ENCODE results near the gene MOCS2. TPM values are rescaled to one million over a fixed set of nuclear protein-coding genes. Genes with fewer than 3 reads are reported as not detected.

The MOCS2 gene
- total and polyA plus RNA-seq, 2 of the 8 experiments (the other 6 are each of a cell fraction or from before 2014, with no cell fraction given): 6.7 to 16.1 TPM

GRCh38 chr5:53084546-53085255 lies 24.9 kb downstream of the MOCS2 start:
- CTCF ChIA-PET (ENCODE audit: partially characterized antibody): no interaction called here

More at GRCh38 chr5:53084546-53085255, 24.9 kb downstream of the MOCS2 start:
- H3K79me1 ChIP-seq (ENCODE audit: low read depth, low read length): no peaks in the 10 kb centered on the region
- no peak overlapping the region for H3K4ac ChIP-seq (replicated peaks; ENCODE audit: insufficient read length, low read depth, low read length)
- H2AK5ac ChIP-seq (ENCODE audit: low read depth, low read length): no peak overlapping the region
- H3K56ac ChIP-seq (replicated peaks; ENCODE audit: insufficient read length, low read depth, low read length): no peak overlapping the region
- no peak overlapping the region for H2BK20ac ChIP-seq (ENCODE audit: low read length)
- H3K4me2 ChIP-seq (ENCODE audit: insufficient read depth in 1 of 2, low read depth in 2 of 2, low read length in 2 of 2): no peak overlapping the region
- 98% methylated on average over 4 of the region's 4 CpGs; no CpG with 5 or more reads in 1 of the 2 experiments for WGBS, 2 experiments (ENCODE audit: extremely low coverage in 1 of 2, insufficient coverage in 1 of 2, insufficient read length in 1 of 2, insufficient replicate concordance in 2 of 2, low coverage in 1 of 2, low lambda C conversion rate in 2 of 2, missing lambda C conversion rate in 1 of 2)
- no peak for TF ChIP-seq USF2 (IDR thresholded peaks at IDR 0.05; ENCODE audit: low read length)
- FAIRE-seq (no peak), DNase-seq (ENCODE audit: low read depth in 1 of 2, low spot score in 2 of 2) (no peak)
- H2BK120ac ChIP-seq (replicated peaks; ENCODE audit: low read depth, low read length): no peak overlapping the region
- H4K91ac ChIP-seq (replicated peaks; ENCODE audit: insufficient read length, low read length): no peak overlapping the region
- H2BK5ac ChIP-seq (ENCODE audit: low read depth, low read length): no peak overlapping the region
- H3K14ac ChIP-seq (ENCODE audit: insufficient read length): no peak overlapping the region
- H4K8ac ChIP-seq (ENCODE audit: extremely low read depth, insufficient read depth, low read length): no peak overlapping the region
- H3K4me3 ChIP-seq (ENCODE audit: extremely low read depth in 1 of 4, insufficient read depth in 2 of 4, low read depth in 3 of 4, low read length in 4 of 4): no peak overlapping the region
- no peaks in the 10 kb centered on the region for H3K9me3 ChIP-seq (ENCODE audit: insufficient read depth in 2 of 2, low read depth in 1 of 2, low read length in 1 of 2)
- H2AFZ ChIP-seq (ENCODE audit: low read length): no peak overlapping the region
- POLR2A ChIA-PET (ENCODE audit: partially characterized antibody): no interaction called here
- H3K27me3 ChIP-seq (replicated peaks in 1 of 4; ENCODE audit: control insufficient read depth in 3 of 4, extremely low read depth in 1 of 4, insufficient read depth in 3 of 4, low read length in 3 of 4): no peaks in the 10 kb centered on the region
- no peak overlapping the region for H3K23ac ChIP-seq (ENCODE audit: insufficient read length)
- H3K18ac ChIP-seq (ENCODE audit: extremely low read depth, low read length): no peak overlapping the region
- no peak overlapping the region for H2BK12ac ChIP-seq (ENCODE audit: low read depth, low read length)
- no peak overlapping the region for H2BK15ac ChIP-seq (ENCODE audit: low read length)
- no peaks in the 10 kb centered on the region for H3K23me2 ChIP-seq (ENCODE audit: low read depth, low read length)
- no peaks in the 10 kb centered on the region for H3K79me2 ChIP-seq (ENCODE audit: control insufficient read depth in 1 of 2, insufficient read depth in 2 of 2, low read length in 2 of 2)
- H3K36me3 ChIP-seq (ENCODE audit: control insufficient read depth in 2 of 4, insufficient read depth in 4 of 4, low read length in 3 of 4): 0 out of 8 replicates have a peak, but pooled peaks cover 0 to 4% (median 0%) of the 10 kb centered on the region in 4 experiments
- no peaks in the 10 kb centered on the region for H3K4me1 ChIP-seq (replicated peaks in 1 of 4; ENCODE audit: control insufficient read depth in 3 of 4, insufficient read depth in 4 of 4, low read length in 3 of 4)
- H3K9ac ChIP-seq (replicated peaks in 1 of 4; ENCODE audit: extremely low read depth in 1 of 4, low read depth in 3 of 4, low read length in 3 of 4): no peak overlapping the region
- H4K5ac ChIP-seq (ENCODE audit: insufficient read length, low read depth, low read length): no peak overlapping the region
- H3K27ac ChIP-seq (ENCODE audit: low read depth, low read length): no peak overlapping the region
- no peaks in the 10 kb centered on the region for H4K20me1 ChIP-seq (replicated peaks in 1 of 2; ENCODE audit: control insufficient read depth in 1 of 2, insufficient read depth in 2 of 2, low read length in 2 of 2)
